IPS-15b (cell line): ENCODE results near the gene TYSND1.
"Not testable (repeated sequence)": the region's sequence is repeated elsewhere in the genome, so short reads cannot be mapped to it uniquely, and the experiment has no call there.

ENCODE experiments used
- H3K27me3 ChIP-seq: one replicate; pipeline ENCODE4 v1.6.1; 2013; ENCODE audit warnings: low read length; ENCODE audit not compliant: control insufficient read depth, insufficient read depth
- H3K36me3 ChIP-seq: one replicate; pipeline ENCODE4 v1.6.1; 2013; ENCODE audit warnings: low read length; ENCODE audit not compliant: control insufficient read depth, insufficient read depth
- H3K4me1 ChIP-seq: one replicate; pipeline ENCODE4 v1.6.1; 2013; ENCODE audit warnings: mild to moderate bottlenecking, low read length; ENCODE audit not compliant: control insufficient read depth, insufficient read depth
- H3K4me3 ChIP-seq: one replicate; pipeline ENCODE4 v1.5.1; 2013; ENCODE audit warnings: low read depth, low read length
- H3K9ac ChIP-seq: one replicate; pipeline ENCODE4 v1.6.1; 2013; ENCODE audit warnings: low read depth, mild to moderate bottlenecking, low read length
- H3K9me3 ChIP-seq: one replicate; pipeline ENCODE4 v1.6.1; 2013; ENCODE audit warnings: mild to moderate bottlenecking, low read length; ENCODE audit not compliant: control insufficient read depth, insufficient read depth

TYSND1 gene

DNA sequence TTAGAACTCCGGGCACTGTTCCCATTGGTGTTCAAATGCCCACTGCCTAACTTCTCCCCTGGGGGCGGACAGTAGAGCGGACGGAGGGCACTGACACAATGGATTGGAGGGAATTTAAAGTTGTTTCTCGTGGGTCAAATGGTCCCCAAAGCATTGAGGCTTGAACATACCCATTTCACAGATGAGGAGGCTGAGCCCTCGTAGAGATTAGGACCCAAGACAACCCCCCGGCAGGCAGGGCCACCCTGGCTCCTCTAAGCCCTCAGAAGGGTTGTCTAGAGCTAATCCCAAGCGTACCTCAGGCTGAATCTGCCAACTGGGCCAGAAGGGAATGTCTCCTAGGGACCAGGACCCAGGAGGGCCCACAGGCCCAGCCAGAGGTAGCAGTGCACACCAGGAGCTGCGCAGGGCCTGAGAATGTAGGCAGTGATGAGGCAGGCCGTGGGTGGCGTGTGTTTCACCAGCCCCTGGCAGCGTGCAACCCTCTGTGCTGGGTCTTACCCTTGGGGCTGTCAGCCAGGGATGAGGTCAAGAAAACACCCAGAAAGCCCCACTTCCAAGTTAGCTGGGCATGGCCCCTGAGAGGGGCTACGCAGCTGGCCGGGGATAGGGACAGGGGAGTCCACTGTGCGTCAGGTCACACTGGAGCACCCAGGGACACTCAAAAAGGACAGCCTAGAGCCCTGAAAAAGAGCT, 19.7 kb downstream of the TYSND1 start:
- H3K36me3 ChIP-seq = no peaks in the 10 kb centered on the region
- H3K4me3 ChIP-seq = no peak overlapping the region
- peaks cover 2% of the 10 kb centered on the region for H3K4me1 ChIP-seq
- H3K9ac ChIP-seq = no peak overlapping the region
- H3K27me3 ChIP-seq = peaks cover 4% of the 10 kb centered on the region
- no peaks in the 10 kb centered on the region for H3K9me3 ChIP-seq

DNA sequence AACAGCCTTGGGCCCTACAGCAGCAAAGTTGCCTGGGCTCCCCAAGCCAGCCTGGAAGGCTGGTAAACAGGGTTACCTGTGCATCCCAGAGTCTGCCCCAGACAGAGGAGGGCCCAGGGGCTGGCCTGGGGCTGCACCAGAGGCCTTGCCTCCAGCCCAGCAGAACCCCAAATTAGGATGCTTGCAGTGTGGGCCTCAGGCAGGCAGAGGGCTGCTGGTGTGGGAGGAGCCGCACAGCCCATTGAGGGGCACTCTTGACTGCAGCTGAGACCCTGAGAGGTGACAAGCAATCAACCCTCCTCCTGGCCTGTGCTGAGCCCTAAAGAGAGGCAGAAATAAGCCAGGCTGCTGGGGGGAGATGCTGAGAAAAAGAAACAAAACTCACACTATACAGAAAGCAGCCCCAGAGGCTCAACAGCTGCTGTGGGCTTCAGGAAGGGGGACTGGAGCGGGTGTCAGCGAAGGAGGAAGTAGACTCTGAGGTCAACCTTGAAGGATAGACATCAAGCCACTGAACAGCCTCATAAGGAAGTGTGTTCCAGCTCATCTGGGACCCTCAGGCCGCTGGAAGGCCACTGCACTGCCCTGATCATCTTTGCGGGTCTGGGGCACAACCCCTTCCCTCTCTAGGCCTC, 20.5 kb downstream of the TYSND1 start:
- no peaks in the 10 kb centered on the region for H3K36me3 ChIP-seq
- H3K4me1 ChIP-seq = no peaks in the 10 kb centered on the region
- no peak overlapping the region for H3K9ac ChIP-seq
- H3K27me3 ChIP-seq = no peaks in the 10 kb centered on the region
- H3K9me3 ChIP-seq = no peaks in the 10 kb centered on the region
- H3K4me3 ChIP-seq = no peak overlapping the region

DNA sequence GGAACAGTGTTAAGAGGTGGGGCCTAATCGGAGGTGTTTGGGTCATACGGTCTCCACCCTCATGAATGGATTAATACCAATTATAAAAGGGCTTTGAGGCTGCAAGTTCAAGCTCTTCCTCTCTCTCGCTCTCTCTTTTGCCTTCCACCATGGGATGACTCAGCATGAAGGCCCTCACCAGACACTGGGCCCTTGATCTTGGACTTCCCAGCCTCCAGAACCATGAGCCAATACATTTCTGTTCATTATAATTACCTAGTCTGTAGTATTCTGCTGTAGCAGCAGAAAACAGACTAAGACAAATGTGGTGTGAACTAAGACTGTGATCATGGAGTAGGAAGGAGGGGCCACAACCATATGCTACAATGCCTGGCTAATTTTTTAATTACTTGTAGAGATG, 21.6 kb downstream of the TYSND1 start:
- no peaks in the 10 kb centered on the region for H3K9me3 ChIP-seq

DNA sequence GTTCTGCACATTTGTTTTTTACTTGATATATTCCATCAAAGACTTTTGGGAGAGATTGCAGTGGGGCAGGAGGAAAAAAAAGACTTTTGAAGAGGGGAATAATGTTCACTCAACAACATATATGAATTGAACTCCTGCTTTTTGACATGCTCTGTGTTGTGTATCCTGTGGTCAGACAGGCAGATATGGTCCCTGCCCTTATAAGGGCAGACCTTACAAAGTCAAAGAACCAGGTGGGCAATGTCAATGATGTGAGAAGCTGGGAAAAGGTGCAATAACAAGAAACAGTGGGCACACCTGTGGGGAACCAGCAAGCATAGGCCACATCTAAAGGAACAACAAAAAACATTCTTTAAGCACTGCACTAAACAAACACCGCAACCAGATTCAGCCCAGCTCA, 22.1 kb downstream of the TYSND1 start:
- no peaks in the 10 kb centered on the region for H3K27me3 ChIP-seq
- H3K9ac ChIP-seq = no peak overlapping the region
- H3K9me3 ChIP-seq = no peaks in the 10 kb centered on the region
- H3K4me3 ChIP-seq = no peak overlapping the region
- H3K36me3 ChIP-seq = no peaks in the 10 kb centered on the region
- no peaks in the 10 kb centered on the region for H3K4me1 ChIP-seq

More for the DNA sequence above, 21.6 kb downstream of the TYSND1 start:
- Histone ChIP-seq H3K36me3 (no peaks in the 10 kb centered on the region), H3K4me1 (no peaks in the 10 kb centered on the region), H3K4me3 (no peak overlapping the region), H3K9ac (no peak overlapping the region), H3K27me3 (no peaks in the 10 kb centered on the region)

DNA sequence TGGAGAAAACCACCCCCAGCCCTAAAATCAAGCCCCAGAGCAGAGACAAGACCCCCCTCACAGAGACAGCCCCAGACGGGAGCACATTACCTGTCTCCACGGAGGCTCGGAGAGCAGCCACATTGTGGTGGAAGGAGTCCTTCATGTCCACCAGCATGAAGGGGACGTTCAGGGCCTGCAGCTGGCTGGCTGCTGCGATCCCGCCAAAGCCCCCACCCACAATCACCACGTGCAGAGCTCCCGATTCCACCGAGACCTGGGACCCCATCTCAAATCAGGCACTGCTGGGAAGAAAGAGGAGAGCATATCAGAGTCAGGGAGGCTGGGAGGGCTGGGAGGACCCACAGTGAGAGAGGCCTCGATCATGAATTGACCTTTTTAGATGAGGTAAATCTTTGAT, 22.7 kb downstream of the TYSND1 start:
- Histone ChIP-seq H3K36me3 (no peaks in the 10 kb centered on the region), H3K9ac (no peak overlapping the region), H3K27me3 (no peaks in the 10 kb centered on the region), H3K9me3 (no peaks in the 10 kb centered on the region), H3K4me3 (no peak overlapping the region), H3K4me1 (no peaks in the 10 kb centered on the region)

DNA sequence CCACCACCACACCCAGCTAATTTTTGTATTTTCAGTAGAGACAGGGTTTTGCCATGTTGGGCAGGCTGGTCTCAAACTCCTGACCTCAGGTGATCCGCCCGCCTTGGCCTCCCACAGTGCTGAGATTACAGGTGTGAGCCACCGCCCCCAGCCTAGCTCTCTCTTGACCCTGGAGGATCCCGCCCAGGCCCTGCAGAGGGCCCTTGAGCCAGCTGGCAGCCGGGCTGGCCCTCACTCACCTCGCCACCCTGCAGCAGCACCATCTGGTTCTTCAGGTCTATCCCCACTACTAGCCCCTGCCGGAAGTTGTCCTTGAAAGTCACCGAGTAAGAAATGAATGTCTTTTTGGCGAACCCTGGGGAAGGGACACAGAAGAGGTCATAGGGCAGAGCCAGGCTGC, 23.3 kb downstream of the TYSND1 start:
- H3K4me1 ChIP-seq, H3K36me3 ChIP-seq, H3K4me3 ChIP-seq, H3K9ac ChIP-seq, H3K9me3 ChIP-seq, H3K27me3 ChIP-seq: not testable (repeated sequence)

DNA sequence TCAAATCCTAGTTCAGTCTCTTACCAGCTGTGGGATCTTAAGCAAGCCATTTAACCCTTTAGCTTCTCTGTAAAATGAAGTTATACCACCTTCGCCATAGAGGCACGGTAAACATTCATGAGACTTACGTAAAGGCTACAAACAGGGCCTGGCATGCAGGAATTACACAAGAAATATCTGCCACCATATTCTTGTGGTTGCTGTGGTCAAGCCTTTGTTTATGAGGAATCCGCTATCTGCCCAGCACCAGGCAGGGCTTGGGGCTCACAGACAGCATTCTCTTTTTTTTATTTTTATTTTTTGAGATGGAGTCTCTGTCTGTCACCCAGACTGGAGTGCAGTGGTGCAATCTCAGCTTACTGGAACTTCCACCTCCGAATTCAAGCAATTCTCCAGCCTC, 23.8 kb downstream of the TYSND1 start:
- no peak overlapping the region for H3K4me3 ChIP-seq
- H3K9me3 ChIP-seq = no peaks in the 10 kb centered on the region
- H3K36me3 ChIP-seq = no peaks in the 10 kb centered on the region
- H3K4me1 ChIP-seq = no peaks in the 10 kb centered on the region
- no peaks in the 10 kb centered on the region for H3K27me3 ChIP-seq
- H3K9ac ChIP-seq = no peak overlapping the region

DNA sequence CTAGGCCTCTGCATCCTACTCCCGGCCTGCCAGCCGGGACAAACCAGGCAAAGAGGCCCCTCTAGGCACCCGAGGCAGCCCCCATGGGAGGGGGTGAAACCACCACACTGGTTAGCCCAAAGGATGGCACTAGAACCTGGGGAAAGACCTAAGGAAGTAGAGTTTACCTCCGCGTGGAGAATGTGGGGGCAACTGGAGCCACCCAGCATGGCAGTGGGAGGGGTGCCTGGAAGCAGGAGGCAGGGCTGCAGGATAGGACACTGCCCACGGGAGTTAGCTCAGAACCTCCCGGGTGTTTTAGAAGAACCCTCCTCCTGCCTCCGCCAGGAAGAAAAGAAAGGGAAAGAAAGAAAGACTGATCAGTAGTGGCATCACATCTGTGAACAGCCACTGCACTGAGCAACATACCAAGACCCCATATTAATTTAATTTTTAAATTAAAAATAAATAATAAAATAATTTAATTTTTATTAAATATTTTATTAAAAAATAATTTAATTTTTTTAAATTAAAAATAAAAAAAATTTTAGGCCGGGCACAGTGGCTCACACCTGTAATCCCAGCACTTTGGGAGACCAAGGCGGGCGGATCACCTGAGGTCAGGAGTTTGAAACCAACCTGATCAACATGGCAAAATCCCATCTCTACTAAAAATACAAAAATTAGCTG, 25.1 kb downstream of the TYSND1 start:
- H3K9me3 ChIP-seq = no peaks in the 10 kb centered on the region
- H3K4me1 ChIP-seq = no peaks in the 10 kb centered on the region
- H3K9ac ChIP-seq = no peak overlapping the region
- no peaks in the 10 kb centered on the region for H3K36me3 ChIP-seq
- no peak overlapping the region for H3K4me3 ChIP-seq
- H3K27me3 ChIP-seq = no peaks in the 10 kb centered on the region

DNA sequence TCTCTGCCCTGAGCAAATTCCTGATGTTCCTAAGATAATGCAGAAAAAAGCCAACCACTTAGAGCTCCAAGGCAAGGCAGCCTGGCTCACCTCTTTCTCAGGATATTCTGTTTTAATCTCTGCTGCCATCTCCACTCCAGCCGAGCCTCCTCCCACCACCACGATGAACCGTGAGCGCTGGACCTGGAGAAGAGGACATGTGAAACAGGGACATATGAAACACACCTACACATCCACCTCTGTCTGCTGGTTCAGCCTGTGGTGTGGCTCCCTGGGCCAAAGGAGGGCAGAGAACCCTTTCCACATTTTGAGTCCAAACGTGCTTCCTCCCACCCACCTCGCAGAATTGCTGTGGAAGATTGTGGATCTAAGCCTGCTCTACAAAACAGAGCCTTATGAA, 26.1 kb downstream of the TYSND1 start:
- Histone ChIP-seq H3K36me3 (no peaks in the 10 kb centered on the region), H3K4me3 (no peak overlapping the region), H3K9me3 (no peaks in the 10 kb centered on the region)

DNA sequence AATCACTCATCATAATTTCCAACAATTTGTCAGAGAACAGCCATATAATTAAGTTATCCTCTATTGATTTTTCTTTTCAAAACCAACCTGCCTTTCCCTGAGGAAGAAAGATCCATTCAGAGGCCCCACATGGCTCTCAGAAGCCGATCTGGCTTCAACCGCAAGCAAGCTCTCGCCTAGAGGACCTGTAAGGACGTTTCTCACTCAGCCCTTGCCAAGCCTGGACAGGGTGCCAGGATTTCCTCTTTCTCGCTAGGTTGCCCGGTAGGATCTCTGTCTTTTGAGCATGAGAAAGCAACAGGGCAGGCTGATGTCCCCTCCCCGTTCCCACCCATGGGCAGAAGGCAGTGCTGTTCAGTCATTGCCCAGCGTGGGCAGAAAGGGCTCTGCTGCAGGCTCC, 26.9 kb downstream of the TYSND1 start:
- Histone ChIP-seq H3K4me1 (no peaks in the 10 kb centered on the region), H3K27me3 (no peaks in the 10 kb centered on the region), H3K9me3 (no peaks in the 10 kb centered on the region), H3K4me3 (no peak overlapping the region), H3K36me3 (no peaks in the 10 kb centered on the region), H3K9ac (no peak overlapping the region)

More for the DNA sequence above, 26.1 kb downstream of the TYSND1 start:
- H3K27me3 ChIP-seq = no peaks in the 10 kb centered on the region
- H3K4me1 ChIP-seq = no peaks in the 10 kb centered on the region
- no peak overlapping the region for H3K9ac ChIP-seq

DNA sequence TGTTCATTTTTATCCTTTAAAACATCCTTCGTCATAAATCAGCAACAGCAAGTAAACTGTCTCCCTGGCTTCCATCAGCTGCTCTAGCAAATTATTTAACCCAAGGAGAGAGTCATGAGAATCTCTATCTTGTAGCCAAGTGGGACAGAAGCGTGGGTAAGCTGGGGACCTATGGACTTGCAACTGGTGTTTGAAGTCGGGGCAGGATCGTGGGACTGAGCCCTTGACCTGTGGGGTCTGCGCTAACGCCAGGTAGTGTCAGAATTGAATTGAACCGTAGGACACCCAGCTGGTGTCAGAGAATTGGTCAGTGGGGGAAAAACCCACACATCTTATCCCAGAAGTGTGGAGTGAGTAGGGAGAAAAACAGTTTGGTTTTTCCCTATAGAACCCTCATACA, 27.3 kb downstream of the TYSND1 start:
- no peak overlapping the region for H3K9ac ChIP-seq
- no peaks in the 10 kb centered on the region for H3K27me3 ChIP-seq
- H3K9me3 ChIP-seq = no peaks in the 10 kb centered on the region
- no peaks in the 10 kb centered on the region for H3K4me1 ChIP-seq
- H3K36me3 ChIP-seq = no peaks in the 10 kb centered on the region
- H3K4me3 ChIP-seq = no peak overlapping the region

DNA sequence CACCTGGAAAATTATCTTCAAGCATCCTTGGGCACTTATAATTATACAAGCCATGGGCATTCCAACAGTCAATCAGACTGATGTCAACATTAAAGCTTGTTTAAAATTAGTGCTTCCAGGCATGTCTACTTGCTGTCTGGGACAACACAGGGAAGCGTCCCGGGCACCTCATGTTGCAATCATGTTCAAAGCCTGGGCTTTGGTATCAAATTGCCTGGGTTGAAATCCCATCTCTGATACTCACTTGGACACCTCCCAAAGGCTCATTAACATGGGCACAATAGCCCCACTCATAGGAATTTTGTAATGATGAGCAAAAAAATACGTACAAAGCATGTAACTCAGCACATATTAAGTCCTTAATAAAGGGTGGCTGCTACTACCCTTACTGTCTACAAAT, 28.3 kb downstream of the TYSND1 start:
- Histone ChIP-seq H3K27me3 (no peaks in the 10 kb centered on the region), H3K4me3 (no peak overlapping the region), H3K36me3 (peaks cover 3% of the 10 kb centered on the region), H3K9ac (no peak overlapping the region), H3K4me1 (no peaks in the 10 kb centered on the region), H3K9me3 (no peaks in the 10 kb centered on the region)
